ENCODE measurements around the gene TBCK.

DNA sequence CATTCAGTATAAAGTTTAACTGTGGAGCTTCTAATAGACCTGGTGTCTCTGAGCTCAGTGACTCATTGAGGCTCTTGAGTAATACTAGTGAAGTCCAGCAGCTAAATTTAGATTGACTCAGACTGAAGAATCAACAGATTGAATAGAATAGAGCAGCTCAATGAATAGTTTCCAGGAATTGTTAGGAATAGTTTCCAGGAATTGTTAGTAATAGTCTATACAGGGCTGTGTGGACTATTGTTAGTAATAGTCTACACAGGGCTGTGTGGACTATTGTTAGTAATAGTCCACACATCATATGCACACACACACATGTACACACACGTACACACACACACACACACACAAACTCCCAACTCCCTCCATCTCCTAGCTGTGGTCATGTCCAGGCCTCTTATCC lies 49.6 kb upstream of the TBCK start:
- TF ChIP-seq, protein P1, sequence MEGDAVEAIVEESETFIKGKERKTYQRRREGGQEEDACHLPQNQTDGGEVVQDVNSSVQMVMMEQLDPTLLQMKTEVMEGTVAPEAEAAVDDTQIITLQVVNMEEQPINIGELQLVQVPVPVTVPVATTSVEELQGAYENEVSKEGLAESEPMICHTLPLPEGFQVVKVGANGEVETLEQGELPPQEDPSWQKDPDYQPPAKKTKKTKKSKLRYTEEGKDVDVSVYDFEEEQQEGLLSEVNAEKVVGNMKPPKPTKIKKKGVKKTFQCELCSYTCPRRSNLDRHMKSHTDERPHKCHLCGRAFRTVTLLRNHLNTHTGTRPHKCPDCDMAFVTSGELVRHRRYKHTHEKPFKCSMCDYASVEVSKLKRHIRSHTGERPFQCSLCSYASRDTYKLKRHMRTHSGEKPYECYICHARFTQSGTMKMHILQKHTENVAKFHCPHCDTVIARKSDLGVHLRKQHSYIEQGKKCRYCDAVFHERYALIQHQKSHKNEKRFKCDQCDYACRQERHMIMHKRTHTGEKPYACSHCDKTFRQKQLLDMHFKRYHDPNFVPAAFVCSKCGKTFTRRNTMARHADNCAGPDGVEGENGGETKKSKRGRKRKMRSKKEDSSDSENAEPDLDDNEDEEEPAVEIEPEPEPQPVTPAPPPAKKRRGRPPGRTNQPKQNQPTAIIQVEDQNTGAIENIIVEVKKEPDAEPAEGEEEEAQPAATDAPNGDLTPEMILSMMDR (IDR thresholded peaks at IDR 0.05 in 8 of 11, conservative IDR thresholded peaks at IDR 0.05 in 3 of 11) = no peak
- TF ChIP-seq POLR2A (IDR thresholded peaks at IDR 0.05) = no peak
- no peak for TF ChIP-seq POLR2AphosphoS5 (IDR thresholded peaks at IDR 0.05)

Measured in spleen (tissue), 7 donors.